GM12874 (cell line): ENCODE measurements around the gene LCN10.

ENCODE experiments used
- CTCF ChIP-seq: IDR thresholded peaks from 2 replicates; pipeline ENCODE4 v1.5.1; 2011; ENCODE audit warnings: low read depth, mild to moderate bottlenecking, control low read depth, low read length, moderate library complexity; ENCODE audit not compliant: insufficient read depth

The LCN10 gene

GRCh38 chr9:136729926-136730325, 12.8 kb downstream of the LCN10 start:
- TF ChIP-seq CTCF, result no peak

GRCh38 chr9:136729144-136729543, 13.6 kb downstream of the LCN10 start:
- TF ChIP-seq CTCF, result no peak

- TF ChIP-seq CTCF, result no peak
Measured at GRCh38 chr9:136728548-136729123, 14.1 kb downstream of the LCN10 start.

GRCh38 chr9:136728080-136728547, 14.6 kb downstream of the LCN10 start:
- peak; percentile 97 for TF ChIP-seq CTCF

- TF ChIP-seq CTCF, result peak; percentile 73
Measured at GRCh38 chr9:136726631-136727191, 16.0 kb downstream of the LCN10 start.

- no peak for TF ChIP-seq CTCF
Measured at GRCh38 chr9:136726118-136726517, 16.6 kb downstream of the LCN10 start.

GRCh38 chr9:136725612-136726011, 17.1 kb downstream of the LCN10 start:
- no peak for TF ChIP-seq CTCF

GRCh38 chr9:136724772-136725171, 18.0 kb downstream of the LCN10 start:
- TF ChIP-seq CTCF, result no peak
